SK-N-MC (cell line): Measurements from ENCODE around the gene PDCD7.

Experiments
- EZH2 ChIP-seq: fragments of 200-600 bp; sonication (generic); IDR thresholded peaks from one replicate; pipeline ENCODE4 v1.6.1; 2017; ENCODE audit warnings: antibody characterized with exemption
- POLR2AphosphoS5 ChIP-seq: IDR thresholded peaks from 2 replicates; pipeline ENCODE4 v1.6.1; 2012; ENCODE audit warnings: mild to moderate bottlenecking, low read depth, low read length, borderline replicate concordance

- no peak for TF ChIP-seq EZH2
- TF ChIP-seq POLR2AphosphoS5 = no peak
Observed at GRCh38 chr15:65175511-65175910, 41.9 kb upstream of the PDCD7 start.
